Body of pancreas (tissue), 4 donors: ENCODE measurements around the gene DLEC1. TPM values are rescaled to one million over a fixed set of nuclear protein-coding genes. Genes with fewer than 3 reads are reported as not detected.
"Not testable (repeated sequence)": the region's sequence is repeated elsewhere in the genome, so short reads cannot be mapped to it uniquely, and the experiment has no call there.

Experiments used
- ATAC-seq: fragments of 150-250 bp; one replicate; pipeline ENCODE4 v1.9.1; 2016
- DNase-seq, 4 donors: peaks; one replicate each; pipeline ENCODE4 v3.0.0-alpha.2; 2019
- H3K27ac ChIP-seq, 4 donors: fragments of 200-600 bp; sonication (generic); 1 replicate in 3 of 4; 2 replicates in 1 of 4; pipeline versions ENCODE4 v1.5.1 to v1.6.1; 2016 to 2019; ENCODE audit warnings: mild to moderate bottlenecking in 1 of 4, mixed read lengths in 1 of 4, moderate library complexity in 1 of 4
- H3K27me3 ChIP-seq, 2 donors: fragments of 200-600 bp; sonication (generic); one replicate each; pipeline ENCODE4 v1.6.0; 2016; ENCODE audit warnings: mild to moderate bottlenecking in 1 of 2
- H3K36me3 ChIP-seq, 2 donors: fragments of 200-600 bp; sonication (generic); replicated peaks in 1 of 2; 2 replicates each; pipeline ENCODE4 v1.5.1; 2016; ENCODE audit warnings: low read depth in 2 of 2; ENCODE audit not compliant: insufficient read depth in 1 of 2
- H3K4me1 ChIP-seq: fragments of 200-600 bp; sonication (generic); one replicate; pipeline ENCODE4 v1.6.0; 2016
- H3K4me3 ChIP-seq, 2 donors: fragments of 200-600 bp; sonication (generic); 1 replicate in 1 of 2; 2 replicates in 1 of 2; pipeline ENCODE4 v1.5.1; 2016 to 2019
- H3K9me3 ChIP-seq, 3 donors: fragments of 200-600 bp; sonication (generic); 1 replicate in 2 of 3; 2 replicates in 1 of 3; pipeline ENCODE4 v1.5.1; 2016
- CTCF ChIP-seq, 7 experiments: fragments of 450-650 bp in 4 of 7; fragments of 200-600 bp in 3 of 7; sonication (generic) in 3 of 7; IDR thresholded peaks; one replicate each; pipeline ENCODE4 v1.5.1; 2016 to 2019; ENCODE audit warnings: antibody characterized with exemption in 7 of 7
- POLR2A ChIP-seq, 3 donors: fragments of 450-650 bp; IDR thresholded peaks; one replicate each; pipeline ENCODE4 v1.6.1; 2016; ENCODE audit warnings: antibody characterized with exemption in 3 of 3, mild to moderate bottlenecking in 2 of 3
- WGBS, 2 donors: methylation state at CpG; one replicate each; pipeline ENCODE4 v1.1.5; 2017; 5-methylcytosine and 5-hydroxymethylcytosine counted together
- intact Hi-C: fragments of 100-400 bp; cut with DNase I; formaldehyde crosslinking; loops from one replicate; pipeline ENCODE4 v1.15.1; 2023
- total RNA-seq, 2 donors: library from RNA; depleted of rRNA; stranded (reverse); fragments of >200 nt; gene quantifications; one replicate each; pipeline ENCODE4 v1.1.0, GENCODE V29; 2016

The DLEC1 gene
- total RNA-seq, 2 donors from 2014 or later, result 0.78 to 1.3 TPM

- H3K4me1 ChIP-seq, result no peaks in the 10 kb centered on the region
- H3K9me3 ChIP-seq, result no peaks in the 10 kb centered on the region
- no peak for TF ChIP-seq CTCF (IDR thresholded peaks at IDR 0.05)
- TF ChIP-seq POLR2A (IDR thresholded peaks at IDR 0.05), result no peak
- H3K36me3 ChIP-seq, result no peaks in the 10 kb centered on the region
- no peak for ATAC-seq
- WGBS, 2 donors, result 42 to 66% methylated on average over 2 to 3 of the region's 3 CpGs
- H3K27ac ChIP-seq, result no peak overlapping the region
- no peak overlapping the region for H3K4me3 ChIP-seq
- H3K27me3 ChIP-seq, result no peaks in the 10 kb centered on the region
- intact Hi-C loops, result no loop called here
- DNase-seq, result no peak
Observed at GRCh38 chr3:38054499-38055001, 15.5 kb downstream of the DLEC1 start.

- no peak overlapping the region for H3K4me3 ChIP-seq
- H3K9me3 ChIP-seq, result no peaks in the 10 kb centered on the region
- no peaks in the 10 kb centered on the region for H3K36me3 ChIP-seq
- H3K27me3 ChIP-seq, result no peaks in the 10 kb centered on the region
- 87 to 90% methylated on average over 2 of the region's 2 CpGs for WGBS, 2 donors
- DNase-seq, result no peak
- no peak for ATAC-seq
- H3K4me1 ChIP-seq, result no peaks in the 10 kb centered on the region
- intact Hi-C loops, result no loop called here
- no peak overlapping the region for H3K27ac ChIP-seq
- TF ChIP-seq POLR2A (IDR thresholded peaks at IDR 0.05), result no peak
- no peak for TF ChIP-seq CTCF (IDR thresholded peaks at IDR 0.05)
Observed at GRCh38 chr3:38059148-38059547, 20.1 kb downstream of the DLEC1 start.

GRCh38 chr3:38059591-38059990 is 20.6 kb downstream of the DLEC1 start:
- no peaks in the 10 kb centered on the region for H3K9me3 ChIP-seq
- H3K4me3 ChIP-seq, result no peak overlapping the region
- DNase-seq (no peak), ATAC-seq (no peak)
- intact Hi-C loops, result no loop called here
- H3K4me1 ChIP-seq, result no peaks in the 10 kb centered on the region
- H3K36me3 ChIP-seq, result no peaks in the 10 kb centered on the region
- H3K27me3 ChIP-seq, result no peaks in the 10 kb centered on the region
- WGBS, 2 donors, result 76 to 84% methylated on average over 7 of the region's 7 CpGs
- no peak overlapping the region for H3K27ac ChIP-seq
- TF ChIP-seq CTCF (IDR thresholded peaks at IDR 0.05) (no peak), POLR2A (IDR thresholded peaks at IDR 0.05) (no peak)

GRCh38 chr3:38062809-38063208 is 23.8 kb downstream of the DLEC1 start:
- Histone ChIP-seq H3K4me1 (no peaks in the 10 kb centered on the region), H3K27ac (no peak overlapping the region), H3K4me3 (no peak overlapping the region), H3K9me3 (no peaks in the 10 kb centered on the region), H3K36me3 (no peaks in the 10 kb centered on the region), H3K27me3 (no peaks in the 10 kb centered on the region)
- intact Hi-C loops, result no loop called here
- 49 to 53% methylated on average over 2 of the region's 2 CpGs for WGBS, 2 donors
- TF ChIP-seq CTCF (IDR thresholded peaks at IDR 0.05), result no peak
- TF ChIP-seq POLR2A (IDR thresholded peaks at IDR 0.05), result no peak
- ATAC-seq (no peak), DNase-seq (no peak)

GRCh38 chr3:38064453-38064852 is 25.4 kb downstream of the DLEC1 start:
- H3K36me3 ChIP-seq, H3K27me3 ChIP-seq, ATAC-seq, H3K9me3 ChIP-seq, H3K4me3 ChIP-seq, H3K4me1 ChIP-seq, DNase-seq, intact Hi-C loops, H3K27ac ChIP-seq: not testable (repeated sequence)
- WGBS, 2 donors, result 92% methylated on average over 20 to 26 of the region's 32 CpGs
